GM12878 (cell line): ENCODE measurements around the gene SCN4A. TPM values are rescaled to one million over a fixed set of nuclear protein-coding genes. Genes with fewer than 3 reads are reported as not detected.

ENCODE experiments used
- ATAC-seq: fragments of 200-7000 bp; cut with Tn5 transposase; 3 replicates; pipeline ENCODE4 v1.9.1; 2020; ENCODE audit warnings: mild to moderate bottlenecking, moderate library complexity
- BruUV-seq: library from RNA; stranded (reverse); fragments of 400-500 nt; replicated peaks from 2 replicates; lab custom pipeline; 2021; lab: Mats Ljungman, UMichigan
- CTCF ChIA-PET: fragments of 300-600 bp; sonication (Branson Sonifier 250); formaldehyde crosslinking; extraction: SDS; loops from one replicate; lab custom pipeline; 2021; ENCODE audit warnings: inconsistent platforms; lab: Yijun Ruan, JAX
- POLR2A ChIA-PET: fragments of 350-600 bp; formaldehyde crosslinking; extraction: SDS; loops from one replicate; lab custom pipeline; 2021; ENCODE audit warnings: inconsistent platforms; lab: Charles Lee
- RAD21 ChIA-PET: fragments of 300-600 bp; sonication (Branson Sonifier 250); formaldehyde crosslinking; loops from one replicate; lab custom pipeline; 2023; ENCODE audit warnings: antibody characterized with exemption; ENCODE audit not compliant: unreplicated experiment; lab: Charles Lee
- SMC1A ChIA-PET: fragments of 300-600 bp; sonication (Branson Sonifier 250); formaldehyde crosslinking; loops from one replicate; lab custom pipeline; 2023; ENCODE audit not compliant: unreplicated experiment, uncharacterized antibody; lab: Charles Lee
- DNase-seq: peaks from one replicate; pipeline ENCODE4 v3.0.0-alpha.2; 2011; ENCODE audit warnings: low read depth, low spot score
- FAIRE-seq: peaks from 3 replicates; lab custom pipeline; 2011; peaks lifted over from hg19 to GRCh38; lab: Jason Lieb, UNC
- H2AFZ ChIP-seq: 2 replicates; pipeline ENCODE4 v1.6.0; 2011; ENCODE audit warnings: low read depth, low read length, control low read depth; ENCODE audit not compliant: control insufficient read depth
- H3K27ac ChIP-seq: 2 replicates; pipeline ENCODE4 v1.5.1; 2011; ENCODE audit warnings: control low read depth; ENCODE audit not compliant: control insufficient read depth, insufficient read depth
- H3K27me3 ChIP-seq, 2 experiments: replicated peaks in 1 of 2; 2 replicates each; pipeline versions ENCODE4 v1.6.0 to v1.6.1; 2011; ENCODE audit warnings: low read length in 1 of 2; ENCODE audit not compliant: control insufficient read depth in 2 of 2, insufficient read depth in 2 of 2
- H3K36me3 ChIP-seq, 2 experiments: 2 replicates each; pipeline ENCODE4 v1.5.1; 2011; ENCODE audit warnings: low read length in 1 of 2; ENCODE audit not compliant: control insufficient read depth in 2 of 2, insufficient read depth in 2 of 2
- H3K4me1 ChIP-seq: 2 replicates; pipeline ENCODE4 v1.6.1; 2011; ENCODE audit warnings: mild to moderate bottlenecking, low read length, moderate library complexity, mixed read lengths; ENCODE audit not compliant: control insufficient read depth, insufficient read depth
- H3K4me2 ChIP-seq: 2 replicates; pipeline ENCODE4 v1.6.0; 2011; ENCODE audit warnings: control low read depth; ENCODE audit not compliant: control insufficient read depth, insufficient read depth
- H3K4me3 ChIP-seq: fragments of 200-600 bp; sonication (generic); 2 replicates; pipeline ENCODE4 v1.5.1; 2016
- H3K79me2 ChIP-seq: 2 replicates; pipeline ENCODE4 v1.6.0; 2011; ENCODE audit warnings: low read length; ENCODE audit not compliant: control insufficient read depth, insufficient read depth
- H3K9ac ChIP-seq: 2 replicates; pipeline ENCODE4 v1.8.0; 2011; ENCODE audit warnings: low read length, control low read depth, mixed read lengths; ENCODE audit not compliant: control insufficient read depth, insufficient read depth
- H3K9me3 ChIP-seq: replicated peaks from 3 replicates; pipeline ENCODE4 v1.5.1; 2011; ENCODE audit warnings: mild to moderate bottlenecking, low read length; ENCODE audit not compliant: control insufficient read depth, insufficient read depth
- H4K20me1 ChIP-seq: 2 replicates; pipeline ENCODE4 v1.6.0; 2011; ENCODE audit not compliant: control insufficient read depth, insufficient read depth
- ATF7 ChIP-seq: fragments of 450-650 bp; IDR thresholded peaks from 2 replicates; pipeline ENCODE4 v1.6.1; 2016; ENCODE audit warnings: low read depth, mild to moderate bottlenecking
- BMI1 ChIP-seq: fragments of 450-650 bp; IDR thresholded peaks from 2 replicates; pipeline ENCODE4 v1.6.1; 2016; ENCODE audit warnings: mild to moderate bottlenecking, moderate library complexity, borderline replicate concordance
- CBX3 ChIP-seq: fragments of 200-600 bp; sonication (generic); IDR thresholded peaks from 2 replicates; pipeline ENCODE4 v1.6.1; 2016; ENCODE audit warnings: low read depth, borderline replicate concordance
- CHD2 ChIP-seq: IDR thresholded peaks from 2 replicates; pipeline ENCODE4 v1.6.1; 2011; ENCODE audit warnings: low read depth, low read length, improper control_type of control experiment, borderline replicate concordance
- CTCF ChIP-seq, 3 experiments: IDR thresholded peaks in 2 of 3; conservative IDR thresholded peaks in 1 of 3; 2 replicates each; pipeline ENCODE4 v1.5.1; 2011; ENCODE audit warnings: low read depth in 3 of 3, low read length in 3 of 3, mild to moderate bottlenecking in 3 of 3, control low read depth in 2 of 3, moderate library complexity in 2 of 3, inconsistent platforms in 1 of 3, mixed read lengths in 1 of 3; ENCODE audit not compliant: control insufficient read depth in 2 of 3, insufficient read depth in 1 of 3; ENCODE audit errors: extremely low read depth in 1 of 3
- RAD51 ChIP-seq: fragments of 450-650 bp; IDR thresholded peaks from 2 replicates; pipeline ENCODE4 v1.6.1; 2016; ENCODE audit warnings: moderate library complexity, mild to moderate bottlenecking, inconsistent platforms
- RB1 ChIP-seq: fragments of 450-650 bp; formaldehyde crosslinking; IDR thresholded peaks from 2 replicates; pipeline ENCODE4 v1.6.1; 2017; ENCODE audit warnings: mild to moderate bottlenecking, borderline replicate concordance
- SUZ12 ChIP-seq: fragments of 200-600 bp; sonication (generic); IDR thresholded peaks from one replicate; pipeline ENCODE4 v1.6.1; 2018; ENCODE audit warnings: antibody characterized with exemption, mild to moderate bottlenecking; ENCODE audit not compliant: unreplicated experiment
- TBL1XR1 ChIP-seq: IDR thresholded peaks from 2 replicates; pipeline ENCODE4 v1.6.1; 2012; ENCODE audit warnings: low read depth, low read length, improper control_type of control experiment
- ZNF274 ChIP-seq: IDR thresholded peaks from one replicate; pipeline ENCODE4 v1.8.0; 2011; ENCODE audit not compliant: insufficient read length, insufficient read depth
- WGBS: methylation state at CpG from one replicate; pipeline ENCODE4 v1.1.6; 2016; ENCODE audit warnings: low lambda C conversion rate; ENCODE audit not compliant: insufficient replicate concordance, insufficient coverage; ENCODE audit errors: missing lambda C conversion rate; 5-methylcytosine and 5-hydroxymethylcytosine counted together
- in situ Hi-C: fragments of 300-500 bp; cut with MboI; formaldehyde crosslinking; loops from 9 replicates; pipeline ENCODE4 v1.14.3; 2018; ENCODE audit warnings: mixed read lengths
- intact Hi-C: fragments of 100-400 bp; cut with micrococcal nuclease; formaldehyde crosslinking; loops from one replicate; pipeline ENCODE4 v1.14.2; 2022; ENCODE audit not compliant: unreplicated experiment
- polyA plus RNA-seq, 11 experiments: library from polyadenylated mRNA; depleted of rRNA in 4 of 11; unstranded in 6 of 11; stranded (reverse) in 5 of 11; fragments of >200 nt; fragmentation: Nextera tagmentation in 4 of 11; fragmentation: Illumina TruSeq in 1 of 11; extraction: Ambion mirVana in 4 of 11; extraction: Trizol in 1 of 11; gene quantifications; 1 replicate in 1 of 11; 2 replicates in 10 of 11; pipeline versions ENCODE4 v1.2.1 to v1.2.3, GENCODE V29; 2011 to 2016; ENCODE audit warnings: inconsistent platforms in 2 of 11, missing spikeins in 2 of 11, low read depth in 1 of 11
- total RNA-seq, 4 experiments: library from RNA; depleted of rRNA in 3 of 4; stranded (reverse); fragments of >200 nt in 3 of 4; fragmentation: Illumina TruSeq in 1 of 4; extraction: Trizol in 1 of 4; gene quantifications; 2 replicates each; pipeline versions ENCODE4 v1.2.1 to v1.2.3, GENCODE V29; 2013 to 2021
- TF ChIP-seq, protein P1 (sequence below): fragments of 450-650 bp; IDR thresholded peaks from 2 replicates; pipeline ENCODE4 v1.6.1; 2017; ENCODE audit warnings: mild to moderate bottlenecking, moderate library complexity

SCN4A gene
- total and polyA plus RNA-seq, 10 of the 15 experiments (the other 5 are each of a cell fraction or from before 2014, with no cell fraction given) = under 0.01 to 0.15 (median 0.07) TPM; not detected in 4

DNA sequence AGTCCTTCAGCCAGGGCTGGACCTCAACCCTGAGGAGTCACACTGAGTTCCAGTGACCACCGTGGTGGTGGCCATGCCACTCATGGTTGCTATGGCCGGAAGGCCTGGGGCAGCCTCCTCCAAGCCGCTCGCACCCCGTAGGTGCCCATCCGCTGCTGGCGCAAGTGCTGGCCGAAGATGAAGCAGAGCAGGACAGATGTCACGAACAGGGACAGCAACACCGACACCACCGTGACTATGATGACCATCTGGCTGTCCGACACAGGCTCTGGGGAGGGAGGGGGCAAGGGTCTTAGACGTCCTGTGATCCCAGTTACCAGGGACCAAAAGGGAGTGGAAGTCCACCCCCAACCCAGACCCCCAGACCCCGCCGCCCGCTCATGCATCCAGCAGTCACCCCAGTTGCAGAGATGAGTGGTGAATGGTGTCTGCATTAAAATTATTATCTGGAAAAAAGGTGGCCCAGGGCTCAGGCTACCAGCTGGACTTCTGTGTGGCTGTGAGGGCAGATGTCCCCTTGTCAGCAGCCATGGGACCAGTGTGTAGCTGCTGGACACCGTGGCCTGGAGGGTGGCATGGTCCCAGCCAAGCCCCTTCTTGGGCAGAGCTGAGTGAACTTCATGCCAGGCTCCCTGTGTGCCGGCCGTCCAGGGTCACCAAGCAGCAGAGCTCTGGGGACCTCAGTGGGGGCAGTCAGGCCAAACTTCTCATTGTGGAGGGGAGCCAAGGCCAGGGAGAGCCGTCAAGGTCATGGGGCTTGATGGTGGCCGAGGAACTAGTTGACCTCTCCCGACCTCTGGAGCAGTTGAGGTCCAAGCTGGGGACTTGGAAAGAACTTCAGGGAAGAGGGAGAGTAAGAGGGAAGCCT lies 30.2 kb upstream of the SCN4A start:
- FAIRE-seq = no peak

More for the DNA sequence above, 30.2 kb upstream of the SCN4A start:
- Histone ChIP-seq H3K4me2 (no peak overlapping the region), H3K79me2 (no peaks in the 10 kb centered on the region), H3K27me3 (peaks cover 0 to 1% of the 10 kb centered on the region in 2 experiments; a peak in 2 of 4 replicates), H3K36me3 (peaks cover 8 to 17% of the 10 kb centered on the region in 2 experiments; a peak in 3 of 4 replicates), H3K4me3 (no peak overlapping the region), H2AFZ (no peak overlapping the region), H4K20me1 (no peaks in the 10 kb centered on the region), H3K4me1 (peaks cover 2% of the 10 kb centered on the region), H3K9me3 (no peaks in the 10 kb centered on the region), H3K27ac (no peak overlapping the region), H3K9ac (no peak overlapping the region)
- ChIA-PET POLR2A (no interaction called here), RAD21 (no interaction called here), CTCF (interaction anchor here (1.4 kb wide), 1 partner anchor 12 kb away, joined by 3 read pairs; no protein-coding TSS in a partner anchor), SMC1A (no interaction called here)
- ATAC-seq (no peak), DNase-seq (no peak)
- intact Hi-C loops = no loop called here
- BruUV-seq = no TSS peak
- 86% methylated on average over 22 of the region's 22 CpGs for WGBS
- TF ChIP-seq ZNF274 (no peak), BMI1 (no peak), RAD51 (no peak), CTCF (IDR thresholded peaks at IDR 0.05 in 2 of 3, conservative IDR thresholded peaks at IDR 0.05 in 1 of 3; ENCODE audit: control insufficient read depth in 2 of 3, extremely low read depth in 1 of 3, insufficient read depth in 1 of 3, low read depth in 3 of 3, low read length in 3 of 3) (no peak), ATF7 (no peak), CBX3 (no peak), RB1 (no peak), SUZ12 (no peak), TBL1XR1 (no peak), CHD2 (no peak)
- TF ChIP-seq, protein P1, sequence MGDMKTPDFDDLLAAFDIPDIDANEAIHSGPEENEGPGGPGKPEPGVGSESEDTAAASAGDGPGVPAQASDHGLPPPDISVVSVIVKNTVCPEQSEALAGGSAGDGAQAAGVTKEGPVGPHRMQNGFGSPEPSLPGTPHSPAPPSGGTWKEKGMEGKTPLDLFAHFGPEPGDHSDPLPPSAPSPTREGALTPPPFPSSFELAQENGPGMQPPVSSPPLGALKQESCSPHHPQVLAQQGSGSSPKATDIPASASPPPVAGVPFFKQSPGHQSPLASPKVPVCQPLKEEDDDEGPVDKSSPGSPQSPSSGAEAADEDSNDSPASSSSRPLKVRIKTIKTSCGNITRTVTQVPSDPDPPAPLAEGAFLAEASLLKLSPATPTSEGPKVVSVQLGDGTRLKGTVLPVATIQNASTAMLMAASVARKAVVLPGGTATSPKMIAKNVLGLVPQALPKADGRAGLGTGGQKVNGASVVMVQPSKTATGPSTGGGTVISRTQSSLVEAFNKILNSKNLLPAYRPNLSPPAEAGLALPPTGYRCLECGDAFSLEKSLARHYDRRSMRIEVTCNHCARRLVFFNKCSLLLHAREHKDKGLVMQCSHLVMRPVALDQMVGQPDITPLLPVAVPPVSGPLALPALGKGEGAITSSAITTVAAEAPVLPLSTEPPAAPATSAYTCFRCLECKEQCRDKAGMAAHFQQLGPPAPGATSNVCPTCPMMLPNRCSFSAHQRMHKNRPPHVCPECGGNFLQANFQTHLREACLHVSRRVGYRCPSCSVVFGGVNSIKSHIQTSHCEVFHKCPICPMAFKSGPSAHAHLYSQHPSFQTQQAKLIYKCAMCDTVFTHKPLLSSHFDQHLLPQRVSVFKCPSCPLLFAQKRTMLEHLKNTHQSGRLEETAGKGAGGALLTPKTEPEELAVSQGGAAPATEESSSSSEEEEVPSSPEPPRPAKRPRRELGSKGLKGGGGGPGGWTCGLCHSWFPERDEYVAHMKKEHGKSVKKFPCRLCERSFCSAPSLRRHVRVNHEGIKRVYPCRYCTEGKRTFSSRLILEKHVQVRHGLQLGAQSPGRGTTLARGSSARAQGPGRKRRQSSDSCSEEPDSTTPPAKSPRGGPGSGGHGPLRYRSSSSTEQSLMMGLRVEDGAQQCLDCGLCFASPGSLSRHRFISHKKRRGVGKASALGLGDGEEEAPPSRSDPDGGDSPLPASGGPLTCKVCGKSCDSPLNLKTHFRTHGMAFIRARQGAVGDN = no peak
- in situ Hi-C loops = no loop called here
